GM15510 (cell line): ENCODE results near the gene ASAP2.

Experiments
- POLR2A ChIP-seq: IDR thresholded peaks from 3 replicates; pipeline ENCODE4 v1.6.1; 2011; ENCODE audit warnings: borderline replicate concordance; ENCODE audit not compliant: insufficient read length; ENCODE audit errors: extremely low read depth

Gene ASAP2

DNA sequence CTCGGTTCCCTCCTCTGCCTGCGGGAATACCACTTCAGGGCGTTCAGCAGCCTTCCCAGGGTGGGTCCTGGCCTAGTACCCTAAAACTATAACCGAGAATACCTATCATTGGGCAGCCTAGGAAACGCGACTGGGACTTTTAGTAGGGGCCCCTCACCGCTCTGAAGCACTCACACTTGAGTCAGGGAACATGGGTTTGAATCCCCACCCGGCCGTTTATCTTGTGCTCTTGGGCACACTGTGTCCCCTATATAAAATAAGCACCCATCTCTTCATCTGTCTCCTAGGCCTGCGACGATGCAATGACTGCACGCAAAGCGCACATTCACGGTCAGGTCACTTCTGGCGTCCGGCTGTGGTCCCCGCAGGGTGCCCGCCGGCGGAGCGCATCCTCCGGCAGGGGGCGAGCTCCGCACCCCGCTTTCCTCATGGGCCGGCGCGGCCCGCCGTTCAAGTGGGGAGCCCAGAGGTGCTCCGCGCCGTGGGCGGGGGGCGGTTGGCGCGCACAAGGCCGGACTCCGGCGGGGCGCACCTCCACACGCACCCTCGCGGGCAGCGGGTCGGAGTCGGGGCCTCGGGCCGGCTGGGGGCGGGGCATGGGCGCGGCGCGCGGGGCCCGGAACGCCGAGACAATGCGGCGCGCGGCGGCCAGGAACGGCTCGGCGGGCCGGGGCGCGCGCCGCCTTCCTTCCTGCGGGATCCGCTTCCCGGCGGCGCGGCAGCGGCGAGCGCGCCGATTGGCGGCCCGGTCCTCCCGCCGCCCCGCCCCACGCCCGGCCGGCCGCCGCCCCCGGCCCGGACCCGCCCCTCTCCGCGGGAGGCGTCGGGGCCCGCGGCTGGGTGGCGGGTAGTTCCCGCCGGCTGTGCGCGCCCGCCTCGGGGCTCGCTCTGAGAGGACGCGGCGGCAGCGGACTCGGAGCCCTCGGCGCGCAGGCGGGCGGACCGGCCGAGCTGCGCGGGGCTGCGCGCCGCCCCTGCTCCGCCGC is at the start of gene ASAP2:
ASAP2 (plus strand) TSS at position 850 of the 986 bp plus-strand sequence. CDS start 293 bp downstream, outside the sequence.
- TF ChIP-seq POLR2A, result no peak

- TF ChIP-seq POLR2A, result no peak
Observed at GRCh38 chr2:9158786-9159779, 47.5 kb upstream of the ASAP2 start.

GRCh38 chr2:9160732-9161131 is 45.9 kb upstream of the ASAP2 start:
- TF ChIP-seq POLR2A, result no peak

- no peak for TF ChIP-seq POLR2A
Observed at GRCh38 chr2:9162841-9163240, 43.8 kb upstream of the ASAP2 start.

GRCh38 chr2:9163306-9164111 is 43.1 kb upstream of the ASAP2 start:
- no peak for TF ChIP-seq POLR2A

- no peak for TF ChIP-seq POLR2A
Observed at GRCh38 chr2:9164112-9164608, 42.5 kb upstream of the ASAP2 start.

DNA sequence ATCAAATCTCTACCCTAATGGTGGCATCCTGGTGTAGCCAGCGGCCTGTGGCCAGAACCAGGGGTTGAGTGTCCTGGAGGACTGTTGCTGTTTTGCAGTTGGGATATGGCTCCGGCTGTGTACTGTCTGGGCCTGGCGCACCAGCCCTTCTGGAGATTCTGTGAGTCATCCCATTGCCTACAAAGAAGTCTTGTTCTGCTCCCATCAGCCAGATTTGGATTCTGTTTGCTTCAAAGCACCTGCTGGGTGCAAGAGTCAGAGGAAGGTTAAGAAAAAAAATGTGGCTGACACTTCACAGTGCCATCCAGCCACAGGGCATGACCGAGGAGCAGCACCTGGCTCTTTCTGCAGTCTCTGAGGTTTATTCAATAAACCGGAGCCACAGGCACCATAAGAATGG is 41.0 kb upstream of the ASAP2 start:
- no peak for TF ChIP-seq POLR2A

GRCh38 chr2:9166579-9167377 is 39.8 kb upstream of the ASAP2 start:
- no peak for TF ChIP-seq POLR2A

GRCh38 chr2:9167718-9168657 is 38.6 kb upstream of the ASAP2 start:
- TF ChIP-seq POLR2A, result no peak

GRCh38 chr2:9168821-9169221 is 37.8 kb upstream of the ASAP2 start:
- no peak for TF ChIP-seq POLR2A

GRCh38 chr2:9169349-9170107 is 37.1 kb upstream of the ASAP2 start:
- TF ChIP-seq POLR2A, result no peak
